ENCODE measurements around the gene LYPD1.

DNA sequence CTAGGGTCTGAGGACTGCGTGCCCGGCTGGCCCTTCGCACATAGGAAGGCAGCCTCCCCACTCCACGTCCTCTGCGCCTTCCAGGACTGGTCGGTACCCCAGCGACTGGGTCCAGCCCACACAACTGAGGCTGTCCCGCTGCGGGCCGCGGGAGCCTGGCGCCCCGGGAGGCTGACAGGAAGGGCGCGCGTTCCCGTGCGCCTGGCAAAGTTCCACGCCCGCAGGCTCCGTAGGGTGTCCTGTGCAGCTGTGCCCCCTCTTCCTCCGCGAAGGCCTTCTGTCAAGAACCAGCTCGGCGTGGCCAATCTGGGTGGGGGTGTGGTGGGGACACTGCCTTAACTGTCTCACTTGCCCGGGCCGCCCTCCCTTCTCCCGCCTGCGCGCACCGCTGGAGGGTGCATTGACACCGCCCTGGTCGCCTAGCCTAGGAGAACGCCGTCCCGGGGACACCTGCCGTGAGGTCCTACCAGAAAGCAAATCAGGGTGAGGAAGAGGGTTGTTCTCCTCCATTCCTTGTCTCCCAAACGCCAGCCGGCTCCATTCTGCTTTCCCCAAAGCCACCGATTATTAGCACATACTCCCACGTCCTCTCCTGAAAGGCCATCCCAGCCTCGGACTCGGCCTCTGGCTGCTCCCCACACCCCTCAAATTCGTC lies 618 bp upstream of the LYPD1 start:
- TF ChIP-seq, protein P1, sequence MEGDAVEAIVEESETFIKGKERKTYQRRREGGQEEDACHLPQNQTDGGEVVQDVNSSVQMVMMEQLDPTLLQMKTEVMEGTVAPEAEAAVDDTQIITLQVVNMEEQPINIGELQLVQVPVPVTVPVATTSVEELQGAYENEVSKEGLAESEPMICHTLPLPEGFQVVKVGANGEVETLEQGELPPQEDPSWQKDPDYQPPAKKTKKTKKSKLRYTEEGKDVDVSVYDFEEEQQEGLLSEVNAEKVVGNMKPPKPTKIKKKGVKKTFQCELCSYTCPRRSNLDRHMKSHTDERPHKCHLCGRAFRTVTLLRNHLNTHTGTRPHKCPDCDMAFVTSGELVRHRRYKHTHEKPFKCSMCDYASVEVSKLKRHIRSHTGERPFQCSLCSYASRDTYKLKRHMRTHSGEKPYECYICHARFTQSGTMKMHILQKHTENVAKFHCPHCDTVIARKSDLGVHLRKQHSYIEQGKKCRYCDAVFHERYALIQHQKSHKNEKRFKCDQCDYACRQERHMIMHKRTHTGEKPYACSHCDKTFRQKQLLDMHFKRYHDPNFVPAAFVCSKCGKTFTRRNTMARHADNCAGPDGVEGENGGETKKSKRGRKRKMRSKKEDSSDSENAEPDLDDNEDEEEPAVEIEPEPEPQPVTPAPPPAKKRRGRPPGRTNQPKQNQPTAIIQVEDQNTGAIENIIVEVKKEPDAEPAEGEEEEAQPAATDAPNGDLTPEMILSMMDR (IDR thresholded peaks at IDR 0.05): no peak; the same call in 1 of the 2 replicates
- TF ChIP-seq EP300 (IDR thresholded peaks at IDR 0.05; ENCODE audit: borderline replicate concordance in 1 of 2, low read depth in 1 of 2, low read length in 1 of 2) (no peak), TAF1 (IDR thresholded peaks at IDR 0.05; ENCODE audit: borderline replicate concordance, low read depth, low read length) (no peak)
